H9 (cell line): ENCODE results near the gene OR2AE1. TPM values are rescaled to one million over a fixed set of nuclear protein-coding genes. Genes with fewer than 3 reads are reported as not detected.

Source experiments
- DNase-seq: peaks from one replicate; pipeline ENCODE4 v3.0.0-alpha.2; 2017
- H2AFZ ChIP-seq: one replicate; pipeline ENCODE4 v1.6.1; 2013; ENCODE audit warnings: mild to moderate bottlenecking, low read length, control low read depth, moderate library complexity
- H2AK5ac ChIP-seq: 2 replicates; pipeline ENCODE4 v1.6.1; 2013; ENCODE audit warnings: low read length, control low read depth, mixed read lengths; ENCODE audit not compliant: insufficient read length
- H2BK120ac ChIP-seq: one replicate; pipeline ENCODE4 v1.6.1; 2013; ENCODE audit warnings: low read depth, mild to moderate bottlenecking, low read length, control low read depth, inconsistent platforms; ENCODE audit not compliant: poor library complexity, severe bottlenecking
- H2BK12ac ChIP-seq: 2 replicates; pipeline ENCODE4 v1.6.1; 2013; ENCODE audit warnings: low read length, control low read depth, mixed read lengths, low read depth; ENCODE audit not compliant: insufficient read length
- H2BK15ac ChIP-seq: 2 replicates; pipeline ENCODE4 v1.6.1; 2013; ENCODE audit warnings: low read depth, low read length, control low read depth
- H2BK20ac ChIP-seq: one replicate; pipeline ENCODE4 v1.6.1; 2013; ENCODE audit warnings: low read depth, mild to moderate bottlenecking, low read length, control low read depth, inconsistent platforms; ENCODE audit not compliant: poor library complexity, severe bottlenecking
- H2BK5ac ChIP-seq: 2 replicates; pipeline ENCODE4 v1.6.1; 2013; ENCODE audit warnings: low read length, control low read depth, mixed read lengths; ENCODE audit not compliant: insufficient read length
- H3K14ac ChIP-seq: 2 replicates; pipeline ENCODE4 v1.6.1; 2013; ENCODE audit warnings: low read length, control low read depth; ENCODE audit not compliant: insufficient read depth
- H3K18ac ChIP-seq: 2 replicates; pipeline ENCODE4 v1.6.1; 2013; ENCODE audit warnings: low read depth, mild to moderate bottlenecking, mixed read lengths, low read length, control low read depth; ENCODE audit not compliant: insufficient read length
- H3K23ac ChIP-seq: 2 replicates; pipeline ENCODE4 v1.6.1; 2013; ENCODE audit warnings: low read length, control low read depth, mixed read lengths, low read depth; ENCODE audit not compliant: insufficient read length
- H3K23me2 ChIP-seq: 2 replicates; pipeline ENCODE4 v1.6.1; 2013; ENCODE audit warnings: low read depth, mild to moderate bottlenecking, mixed read lengths, low read length, control low read depth; ENCODE audit not compliant: insufficient read length, poor library complexity, severe bottlenecking
- H3K27ac ChIP-seq: 2 replicates; pipeline ENCODE4 v1.5.1; 2013; ENCODE audit warnings: low read length, control low read depth, mixed read lengths, low read depth; ENCODE audit not compliant: insufficient read length
- H3K27me3 ChIP-seq: 2 replicates; pipeline ENCODE4 v1.6.1; 2013; ENCODE audit warnings: low read length, control low read depth, inconsistent platforms; ENCODE audit not compliant: insufficient read depth
- H3K4ac ChIP-seq: 2 replicates; pipeline ENCODE4 v1.6.1; 2013; ENCODE audit warnings: low read depth, mild to moderate bottlenecking, control low read depth, inconsistent platforms, low read length, moderate library complexity
- H3K4me1 ChIP-seq: 2 replicates; pipeline ENCODE4 v1.6.1; 2013; ENCODE audit warnings: low read length, control low read depth, inconsistent platforms; ENCODE audit not compliant: insufficient read depth
- H3K4me2 ChIP-seq: 2 replicates; pipeline ENCODE4 v1.6.1; 2013; ENCODE audit warnings: low read length, control low read depth, mixed read lengths; ENCODE audit not compliant: insufficient read length, insufficient read depth
- H3K56ac ChIP-seq: 2 replicates; pipeline ENCODE4 v1.6.1; 2013; ENCODE audit warnings: low read depth, mild to moderate bottlenecking, mixed read lengths, low read length, control low read depth; ENCODE audit not compliant: insufficient read length
- H3K79me1 ChIP-seq: 2 replicates; pipeline ENCODE4 v1.6.1; 2013; ENCODE audit warnings: low read depth, mild to moderate bottlenecking, moderate library complexity, low read length, control low read depth, inconsistent platforms; ENCODE audit not compliant: insufficient read depth, poor library complexity, severe bottlenecking
- H3K79me2 ChIP-seq: 2 replicates; pipeline ENCODE4 v1.6.1; 2013; ENCODE audit warnings: low read length, control low read depth, inconsistent platforms; ENCODE audit not compliant: insufficient read depth
- H3K9ac ChIP-seq: 2 replicates; pipeline ENCODE4 v1.6.1; 2013; ENCODE audit warnings: low read length, control low read depth, mixed read lengths; ENCODE audit not compliant: insufficient read length; ENCODE audit errors: extremely low read depth
- H3K9me3 ChIP-seq: one replicate; pipeline ENCODE4 v1.6.1; 2013; ENCODE audit warnings: low read depth, low read length, inconsistent platforms; ENCODE audit not compliant: control insufficient read depth
- H3T11ph ChIP-seq: one replicate; pipeline ENCODE4 v1.6.1; 2013; ENCODE audit warnings: mild to moderate bottlenecking, low read length, control low read depth, inconsistent platforms
- H4K20me1 ChIP-seq: one replicate; pipeline ENCODE4 v1.6.1; 2013; ENCODE audit not compliant: control insufficient read depth, insufficient read length, insufficient read depth
- H4K5ac ChIP-seq: 2 replicates; pipeline ENCODE4 v1.6.1; 2013; ENCODE audit warnings: low read depth, mild to moderate bottlenecking, mixed read lengths, low read length, control low read depth; ENCODE audit not compliant: insufficient read length
- H4K8ac ChIP-seq: replicated peaks from 2 replicates; pipeline ENCODE4 v1.6.1; 2013; ENCODE audit warnings: low read length, control low read depth, mixed read lengths, low read depth; ENCODE audit not compliant: insufficient read length
- H4K91ac ChIP-seq: 2 replicates; pipeline ENCODE4 v1.6.1; 2013; ENCODE audit warnings: low read depth, mild to moderate bottlenecking, moderate library complexity, mixed read lengths, low read length, control low read depth; ENCODE audit not compliant: insufficient read length
- H3K27ac Mint-ChIP-seq, 3 experiments: 2 replicates in 2 of 3; 3 replicates in 1 of 3; pipeline ENCODE4 v1.8.0; 2020 to 2021; ENCODE audit warnings: mixed read lengths in 3 of 3, mild to moderate bottlenecking in 1 of 3, moderate library complexity in 1 of 3
- H3K27me3 Mint-ChIP-seq: 2 replicates; pipeline ENCODE4 v1.8.0; 2021; ENCODE audit warnings: low read depth, mild to moderate bottlenecking, moderate library complexity, mixed read lengths
- H3K36me3 Mint-ChIP-seq, 3 experiments: 2 replicates in 2 of 3; 3 replicates in 1 of 3; pipeline ENCODE4 v1.8.0; 2020 to 2021; ENCODE audit warnings: low read depth in 3 of 3, mixed read lengths in 3 of 3; ENCODE audit not compliant: insufficient read depth in 1 of 3
- H3K4me1 Mint-ChIP-seq, 2 experiments: 2 replicates each; pipeline ENCODE4 v1.8.0; 2020; ENCODE audit warnings: mixed read lengths in 2 of 2
- H3K4me3 Mint-ChIP-seq, 2 experiments: 2 replicates in 1 of 2; 3 replicates in 1 of 2; pipeline ENCODE4 v1.8.0; 2020 to 2021; ENCODE audit warnings: mild to moderate bottlenecking in 2 of 2, mixed read lengths in 2 of 2, moderate library complexity in 1 of 2
- H3K9me3 Mint-ChIP-seq, 2 experiments: 2 replicates in 1 of 2; 3 replicates in 1 of 2; pipeline ENCODE4 v1.8.0; 2020; ENCODE audit warnings: mild to moderate bottlenecking in 2 of 2, mixed read lengths in 2 of 2, moderate library complexity in 1 of 2
- CTCF ChIP-seq: fragments of 200-600 bp; sonication (generic); conservative IDR thresholded peaks from 3 replicates; pipeline ENCODE4 v1.8.0; 2021; ENCODE audit warnings: antibody characterized with exemption, mild to moderate bottlenecking
- WGBS: extraction: QIAGEN DNeasy Blood & Tissue Kit; methylation state at CpG from one replicate; pipeline ENCODE4 v1.1.7; 2013; ENCODE audit warnings: missing lambda C conversion rate, low lambda C conversion rate, mixed read lengths; ENCODE audit not compliant: insufficient read length; ENCODE audit errors: extremely low coverage; 5-methylcytosine and 5-hydroxymethylcytosine counted together
- total RNA-seq: library from RNA; stranded (reverse); gene quantifications from 2 replicates; pipeline ENCODE4 v1.2.1, GENCODE V29; 2021

The OR2AE1 gene
- total RNA-seq, 1 experiment from 2014 or later = not detected

- Mint-ChIP-seq H3K4me1 (peaks cover 0 to 6% of the 10 kb centered on the region in 2 experiments; a peak in 1 of 4 replicates), H3K27me3 (peaks cover 8% of the 10 kb centered on the region), H3K4me3 (no peak overlapping the region), H3K27ac (no peak overlapping the region), H3K36me3 (peaks cover 19 to 30% (median 20%) of the 10 kb centered on the region in 3 experiments), H3K9me3 (peaks cover 25 to 26% of the 10 kb centered on the region in 2 experiments)
- no peak overlapping the region for H3K14ac ChIP-seq
- H3K9ac ChIP-seq = no peak overlapping the region
- H2AFZ ChIP-seq = no peak overlapping the region
- no peaks in the 10 kb centered on the region for H3K27me3 ChIP-seq
- no peak overlapping the region for H4K8ac ChIP-seq
- no CpG with 5 or more reads among the region's 3 CpGs for WGBS
- no peak overlapping the region for H3K18ac ChIP-seq
- no peak overlapping the region for H2BK12ac ChIP-seq
- DNase-seq = no peak
- peaks cover 8% of the 10 kb centered on the region for H3K9me3 ChIP-seq
- no peak overlapping the region for H2BK20ac ChIP-seq
- TF ChIP-seq CTCF = no peak
- no peak overlapping the region for H2BK15ac ChIP-seq
- H3K79me1 ChIP-seq = no peaks in the 10 kb centered on the region
- no peak overlapping the region for H3T11ph ChIP-seq
- H3K23me2 ChIP-seq = no peaks in the 10 kb centered on the region
- no peak overlapping the region for H2BK5ac ChIP-seq
- H3K27ac ChIP-seq = no peak overlapping the region
- H3K23ac ChIP-seq = no peak overlapping the region
- no peak overlapping the region for H3K4ac ChIP-seq
- no peak overlapping the region for H4K5ac ChIP-seq
- H4K20me1 ChIP-seq = no peaks in the 10 kb centered on the region
- H2BK120ac ChIP-seq = no peak overlapping the region
- H3K79me2 ChIP-seq = no peaks in the 10 kb centered on the region
- no peaks in the 10 kb centered on the region; the same call in 1 of the 2 replicates for H3K4me1 ChIP-seq
- H2AK5ac ChIP-seq = no peak overlapping the region
- no peak overlapping the region for H4K91ac ChIP-seq
- H3K56ac ChIP-seq = no peak overlapping the region
- no peak overlapping the region for H3K4me2 ChIP-seq
Observed at GRCh38 chr7:99923200-99923599, 46.4 kb upstream of the OR2AE1 start.
